LNCaP clone FGC (cell line): ENCODE data around the gene TMCO2.
A peak's percentile ranks its signal among the peaks of the same experiment; 100 is the strongest.
"Not testable (repeated sequence)": the region's sequence is repeated elsewhere in the genome, so short reads cannot be mapped to it uniquely, and the experiment has no call there.

ENCODE experiments used
- DNase-seq: peaks from one replicate; pipeline ENCODE4 v3.0.0-alpha.2; 2011; ENCODE audit warnings: low read depth
- H3K4me3 ChIP-seq: 2 replicates; pipeline ENCODE4 v1.5.1; 2011; ENCODE audit warnings: mild to moderate bottlenecking, low read depth, low read length, control low read depth
- CTCF ChIP-seq: IDR thresholded peaks from 2 replicates; pipeline ENCODE4 v1.5.1; 2012; ENCODE audit warnings: mild to moderate bottlenecking; ENCODE audit not compliant: control insufficient read depth, insufficient read depth; ENCODE audit errors: extremely low read depth

TMCO2 gene

GRCh38 chr1:40247655-40248054, at the start of gene TMCO2:
TMCO2 (plus strand) TSS chr1:40247937; CDS start chr1:40247994, 57 bp downstream.
- DNase-seq: no peak
- H3K4me3 ChIP-seq: no peak within 1 kb of the TSS
- no peak for TF ChIP-seq CTCF

GRCh38 chr1:40199126-40199525, 48.6 kb upstream of the TMCO2 start:
- no peak for TF ChIP-seq CTCF
- DNase-seq: no peak

GRCh38 chr1:40204856-40205255, 42.9 kb upstream of the TMCO2 start:
- no peak for TF ChIP-seq CTCF
- no peak overlapping the region for H3K4me3 ChIP-seq
- DNase-seq: no peak

More at GRCh38 chr1:40199126-40199525, 48.6 kb upstream of the TMCO2 start:
- no peak overlapping the region for H3K4me3 ChIP-seq

GRCh38 chr1:40210511-40211204, 37.1 kb upstream of the TMCO2 start:
- TF ChIP-seq CTCF: no peak
- no peak overlapping the region for H3K4me3 ChIP-seq
- peak; percentile 1 for DNase-seq

- no peak for DNase-seq
- TF ChIP-seq CTCF: no peak
- no peak overlapping the region for H3K4me3 ChIP-seq
Measured at GRCh38 chr1:40218333-40218732, 29.4 kb upstream of the TMCO2 start.

GRCh38 chr1:40221471-40221905, 26.2 kb upstream of the TMCO2 start:
- not testable (repeated sequence) for DNase-seq, H3K4me3 ChIP-seq

GRCh38 chr1:40221977-40222772, 25.6 kb upstream of the TMCO2 start:
- no peak overlapping the region for H3K4me3 ChIP-seq
- DNase-seq: no peak
- no peak for TF ChIP-seq CTCF
